ENCODE data around the gene SIK1.
"Not testable (repeated sequence)": the region's sequence is repeated elsewhere in the genome, so short reads cannot be mapped to it uniquely, and the experiment has no call there.

The SIK1 gene

GRCh38 chr21:43426404-43427241 is at the start of gene SIK1:
Gene SIK1 (minus strand): TSS chr21:43427131. CDS start chr21:43426178, 953 bp downstream.
- not testable (repeated sequence) for DNase-seq

GRCh38 chr21:43471597-43472242 is 44.8 kb upstream of the SIK1 start:
- not testable (repeated sequence) for DNase-seq

- not testable (repeated sequence) for DNase-seq
Observed at GRCh38 chr21:43469719-43470458, 43.0 kb upstream of the SIK1 start.

GRCh38 chr21:43467785-43468184 is 40.9 kb upstream of the SIK1 start:
- DNase-seq = no peak

- not testable (repeated sequence) for DNase-seq
Observed at GRCh38 chr21:43465159-43465558, 38.2 kb upstream of the SIK1 start.

- not testable (repeated sequence) for DNase-seq
Observed at GRCh38 chr21:43463498-43464261, 36.7 kb upstream of the SIK1 start.

- DNase-seq = not testable (repeated sequence)
Observed at GRCh38 chr21:43462932-43463331, 36.0 kb upstream of the SIK1 start.

- not testable (repeated sequence) for DNase-seq
Observed at GRCh38 chr21:43460475-43460874, 33.5 kb upstream of the SIK1 start.

- DNase-seq = not testable (repeated sequence)
Observed at GRCh38 chr21:43458995-43459394, 32.1 kb upstream of the SIK1 start.

GRCh38 chr21:43456616-43457314 is 29.8 kb upstream of the SIK1 start:
- not testable (repeated sequence) for DNase-seq

GRCh38 chr21:43455717-43456116 is 28.8 kb upstream of the SIK1 start:
- DNase-seq = not testable (repeated sequence)

- DNase-seq = not testable (repeated sequence)
Observed at GRCh38 chr21:43454176-43454575, 27.2 kb upstream of the SIK1 start.

- not testable (repeated sequence) for DNase-seq
Observed at GRCh38 chr21:43451850-43452249, 24.9 kb upstream of the SIK1 start.

- not testable (repeated sequence) for DNase-seq
Observed at GRCh38 chr21:43450287-43450686, 23.4 kb upstream of the SIK1 start.

GRCh38 chr21:43447353-43447977 is 20.5 kb upstream of the SIK1 start:
- not testable (repeated sequence) for DNase-seq

- not testable (repeated sequence) for DNase-seq
Observed at GRCh38 chr21:43446277-43446932, 19.5 kb upstream of the SIK1 start.

- not testable (repeated sequence) for DNase-seq
Observed at GRCh38 chr21:43444524-43444923, 17.6 kb upstream of the SIK1 start.

GRCh38 chr21:43442571-43442970 is 15.6 kb upstream of the SIK1 start:
- DNase-seq = not testable (repeated sequence)

- DNase-seq = not testable (repeated sequence)
Observed at GRCh38 chr21:43440835-43441727, 14.2 kb upstream of the SIK1 start.
